Endothelial cell of umbilical vein (primary cell): Measurements from ENCODE around the gene JDP2. TPM values are rescaled to one million over a fixed set of nuclear protein-coding genes. Genes with fewer than 3 reads are reported as not detected.

Experiments
- BruUV-seq: library from RNA; stranded (reverse); fragments of 400-500 nt; replicated peaks from 2 replicates; lab custom pipeline; 2021; lab: Mats Ljungman, UMichigan
- CTCF ChIA-PET: fragments of 300-600, 350-600 bp; sonication (Branson Sonifier 250); formaldehyde crosslinking; loops from one replicate; lab custom pipeline; 2021; ENCODE audit warnings: antibody characterized with exemption, inconsistent platforms; lab: Charles Lee
- POLR2A ChIA-PET: fragments of 300-600, 350-600 bp; sonication (Branson Sonifier 250); formaldehyde crosslinking; loops from one replicate; lab custom pipeline; 2021; ENCODE audit warnings: antibody characterized with exemption, inconsistent platforms; lab: Charles Lee
- DNase-seq: peaks from one replicate; pipeline ENCODE4 v3.0.0-alpha.2; 2011; ENCODE audit warnings: low read depth, low spot score
- FAIRE-seq: peaks from 2 replicates; lab custom pipeline; 2011; peaks lifted over from hg19 to GRCh38; lab: Jason Lieb, UNC
- H2AFZ ChIP-seq: 2 replicates; pipeline ENCODE4 v1.6.0; 2012; ENCODE audit warnings: low read depth, low read length, control low read depth, inconsistent platforms
- H3K27ac ChIP-seq: 2 replicates; pipeline ENCODE4 v1.5.1; 2011; ENCODE audit warnings: low read depth, mild to moderate bottlenecking, control low read depth, low read length, moderate library complexity; ENCODE audit not compliant: insufficient read depth
- H3K27me3 ChIP-seq, 2 experiments: 2 replicates each; pipeline versions ENCODE4 v1.6.0 to v1.6.1; 2011; ENCODE audit warnings: low read length in 2 of 2, mixed read lengths in 1 of 2; ENCODE audit not compliant: control insufficient read depth in 2 of 2, insufficient read depth in 2 of 2
- H3K36me3 ChIP-seq, 2 experiments: 2 replicates in 1 of 2; 3 replicates in 1 of 2; pipeline ENCODE4 v1.5.1; 2011; ENCODE audit warnings: low read length in 2 of 2, mild to moderate bottlenecking in 1 of 2, moderate library complexity in 1 of 2; ENCODE audit not compliant: control insufficient read depth in 2 of 2, insufficient read depth in 2 of 2; ENCODE audit errors: extremely low read depth in 1 of 2
- H3K4me1 ChIP-seq: 3 replicates; pipeline ENCODE4 v1.5.1; 2011; ENCODE audit warnings: mild to moderate bottlenecking, low read length; ENCODE audit not compliant: control insufficient read depth, insufficient read depth; ENCODE audit errors: extremely low read depth
- H3K4me2 ChIP-seq: 2 replicates; pipeline ENCODE4 v1.6.1; 2011; ENCODE audit warnings: low read length, control low read depth, mixed read lengths; ENCODE audit not compliant: insufficient read depth
- H3K4me3 ChIP-seq, 3 experiments: fragments of 200-600 bp in 1 of 3; sonication (generic), shearing (Covaris generic) in 1 of 3; replicated peaks in 1 of 3; 2 replicates each; pipeline ENCODE4 v1.5.1; 2011 to 2016; ENCODE audit warnings: control low read depth in 3 of 3, low read length in 3 of 3, mild to moderate bottlenecking in 2 of 3, inconsistent platforms in 1 of 3, low read depth in 1 of 3, moderate library complexity in 1 of 3; ENCODE audit not compliant: insufficient read depth in 1 of 3
- H3K79me2 ChIP-seq: 2 replicates; pipeline ENCODE4 v1.6.0; 2012; ENCODE audit warnings: low read length, inconsistent platforms; ENCODE audit not compliant: control insufficient read depth, insufficient read depth
- H3K9ac ChIP-seq: replicated peaks from 2 replicates; pipeline ENCODE3; 2011; ENCODE audit warnings: low read length, control low read depth; ENCODE audit not compliant: insufficient read depth; ENCODE audit errors: extremely low read depth
- H3K9me1 ChIP-seq: replicated peaks from 3 replicates; pipeline ENCODE4 v1.6.0; 2011; ENCODE audit warnings: mild to moderate bottlenecking, low read length; ENCODE audit not compliant: control insufficient read depth, insufficient read depth; ENCODE audit errors: extremely low read depth
- H3K9me3 ChIP-seq: replicated peaks from 2 replicates; pipeline ENCODE4 v1.5.1; 2012; ENCODE audit warnings: low read length, inconsistent platforms; ENCODE audit not compliant: control insufficient read depth, insufficient read depth
- H4K20me1 ChIP-seq: replicated peaks from 2 replicates; pipeline ENCODE3; 2011; ENCODE audit warnings: mild to moderate bottlenecking, low read length; ENCODE audit not compliant: control insufficient read depth, insufficient read depth; ENCODE audit errors: extremely low read depth
- CTCF ChIP-seq, 2 donors: IDR thresholded peaks; 1 replicate in 1 of 2; 2 replicates in 1 of 2; pipeline ENCODE4 v1.5.1; 2011; ENCODE audit warnings: low read length in 2 of 2, mild to moderate bottlenecking in 2 of 2, moderate library complexity in 2 of 2, control low read depth in 1 of 2, inconsistent platforms in 1 of 2, low read depth in 1 of 2; ENCODE audit not compliant: insufficient read depth in 1 of 2; ENCODE audit errors: extremely low read depth in 1 of 2
- EZH2 ChIP-seq: IDR thresholded peaks from 2 replicates; pipeline ENCODE4 v1.6.1; 2012; ENCODE audit warnings: borderline replicate concordance, low read depth, mild to moderate bottlenecking, moderate library complexity, low read length, inconsistent platforms; ENCODE audit not compliant: severe bottlenecking
- FOS ChIP-seq: IDR thresholded peaks from 2 replicates; pipeline ENCODE4 v1.6.1; 2011; ENCODE audit warnings: mild to moderate bottlenecking, low read length, moderate library complexity, borderline replicate concordance; ENCODE audit not compliant: insufficient read depth
- GATA2 ChIP-seq: IDR thresholded peaks from 2 replicates; pipeline ENCODE4 v1.7.0; 2011; ENCODE audit warnings: low read depth, mild to moderate bottlenecking, moderate library complexity, mixed read lengths, low read length; ENCODE audit not compliant: insufficient read length, insufficient read depth
- JUN ChIP-seq: IDR thresholded peaks from 2 replicates; pipeline ENCODE4 v1.6.1; 2011; ENCODE audit warnings: borderline replicate concordance, low read depth; ENCODE audit not compliant: insufficient read length, insufficient read depth
- MAX ChIP-seq: IDR thresholded peaks from 2 replicates; pipeline ENCODE4 v1.6.1; 2011; ENCODE audit not compliant: insufficient read depth, insufficient read length
- MYC ChIP-seq: IDR thresholded peaks from one replicate; pipeline ENCODE4 v1.6.1; 2011; ENCODE audit warnings: mild to moderate bottlenecking, low read depth, low read length
- POLR2A ChIP-seq: IDR thresholded peaks from 2 replicates; pipeline ENCODE4 v1.6.1; 2012; ENCODE audit warnings: low read depth, mild to moderate bottlenecking, control low read depth, low read length
- POLR2AphosphoS5 ChIP-seq: IDR thresholded peaks from 2 replicates; pipeline ENCODE4 v1.6.1; 2012; ENCODE audit warnings: low read depth, mild to moderate bottlenecking, control low read depth, low read length, moderate library complexity; ENCODE audit not compliant: insufficient read depth
- dilution Hi-C: fragments of 300-500 bp; cut with MboI; formaldehyde crosslinking; loops from one replicate; pipeline ENCODE4 v1.15.0; 2019; ENCODE audit warnings: low sequenced_read_pairs; ENCODE audit not compliant: extremely low pct_ligation_motif_present
- intact Hi-C: fragments of 100-400 bp; cut with micrococcal nuclease; formaldehyde crosslinking; loops from one replicate; pipeline ENCODE4 v1.10.0; 2022
- polyA plus RNA-seq, 4 experiments: library from polyadenylated mRNA; depleted of rRNA in 3 of 4; stranded (reverse) in 3 of 4; unstranded in 1 of 4; fragments of >200 nt; gene quantifications; 2 replicates each; pipeline versions ENCODE4 v1.2.1 to v1.2.3, GENCODE V29; 2011 to 2012; ENCODE audit warnings: missing spikeins in 1 of 4
- total RNA-seq: library from RNA; stranded (reverse); gene quantifications from 2 replicates; pipeline ENCODE4 v1.2.3, GENCODE V29; 2021

Gene JDP2
- total and polyA plus RNA-seq, 2 donors (not counting 3 experiments of a cell fraction or from before 2014, with no cell fraction given): 3.2 to 10.6 TPM

GRCh38 chr14:75469164-75469563, 41.3 kb downstream of the JDP2 start:
- ChIA-PET POLR2A (no interaction called here), CTCF (interaction anchor here (1.1 kb wide), 1 partner anchor 20 kb away, joined by 3 read pairs; no protein-coding TSS in a partner anchor)
- H3K4me2 ChIP-seq: no peak overlapping the region
- TF ChIP-seq JUN: no peak
- no peak for TF ChIP-seq MAX
- TF ChIP-seq EZH2: no peak
- no peak for TF ChIP-seq POLR2AphosphoS5
- TF ChIP-seq FOS: no peak
- no peak for TF ChIP-seq CTCF (IDR thresholded peaks at IDR 0.05; ENCODE audit: extremely low read depth in 1 of 2, insufficient read depth in 1 of 2, low read depth in 1 of 2, low read length in 2 of 2)
- no peak for TF ChIP-seq GATA2
- TF ChIP-seq POLR2A: no peak
- TF ChIP-seq MYC: no peak
- no peaks in the 10 kb centered on the region for H3K9me1 ChIP-seq
- no peaks in the 10 kb centered on the region for H3K27me3 ChIP-seq
- dilution Hi-C loops (no loop called here), intact Hi-C loops (no loop called here)
- no peak overlapping the region for H3K4me3 ChIP-seq
- BruUV-seq: no TSS peak
- no peaks in the 10 kb centered on the region for H4K20me1 ChIP-seq
- peaks cover 0 to 3% of the 10 kb centered on the region in 2 experiments for H3K36me3 ChIP-seq
- no peak for DNase-seq
- no peak overlapping the region for H3K9ac ChIP-seq
- no peak overlapping the region for H2AFZ ChIP-seq
- H3K9me3 ChIP-seq: no peaks in the 10 kb centered on the region
- H3K4me1 ChIP-seq: no peaks in the 10 kb centered on the region
- FAIRE-seq: no peak
- H3K27ac ChIP-seq: no peak overlapping the region
- no peaks in the 10 kb centered on the region for H3K79me2 ChIP-seq
